Vagina (tissue), 2 donors: ENCODE data around the gene ZC2HC1B. TPM values are rescaled to one million over a fixed set of nuclear protein-coding genes. Genes with fewer than 3 reads are reported as not detected.

Experiments used
- DNase-seq, 2 donors: peaks; one replicate each; pipeline ENCODE4 v3.0.0-alpha.2; 2017; ENCODE audit errors: extremely low spot score in 2 of 2
- H3K27ac ChIP-seq: fragments of 200-600 bp; sonication (generic); one replicate; pipeline ENCODE4 v1.5.1; 2019
- H3K27me3 ChIP-seq: fragments of 200-600 bp; sonication (generic); one replicate; pipeline ENCODE4 v1.5.1; 2019
- H3K36me3 ChIP-seq, 2 donors: fragments of 200-600 bp; sonication (generic); one replicate each; pipeline ENCODE4 v1.5.1; 2017 to 2019
- H3K4me1 ChIP-seq: fragments of 200-600 bp; sonication (generic); one replicate; pipeline ENCODE4 v1.5.1; 2019
- H3K4me3 ChIP-seq, 2 donors: fragments of 200-600 bp; sonication (generic); 1 replicate in 1 of 2; 2 replicates in 1 of 2; pipeline ENCODE4 v1.5.1; 2016 to 2019
- H3K9me3 ChIP-seq: fragments of 200-600 bp; sonication (generic); one replicate; pipeline ENCODE4 v1.5.1; 2019
- CTCF ChIP-seq, 3 experiments: fragments of 450-650 bp in 2 of 3; fragments of 200-600 bp in 1 of 3; sonication (generic) in 1 of 3; IDR thresholded peaks; one replicate each; pipeline ENCODE4 v1.5.1; 2017 to 2019; ENCODE audit warnings: antibody characterized with exemption in 3 of 3, mild to moderate bottlenecking in 2 of 3, moderate library complexity in 2 of 3
- POLR2A ChIP-seq, 2 donors: fragments of 450-650 bp; IDR thresholded peaks; one replicate each; pipeline ENCODE4 v1.6.1; 2017; ENCODE audit warnings: antibody characterized with exemption in 2 of 2, mild to moderate bottlenecking in 2 of 2, moderate library complexity in 2 of 2
- POLR2AphosphoS5 ChIP-seq, 2 donors: sonication (generic); formaldehyde crosslinking; IDR thresholded peaks; one replicate each; pipeline ENCODE4 v1.9.0; 2017; ENCODE audit warnings: antibody characterized with exemption in 2 of 2, mild to moderate bottlenecking in 2 of 2, low read depth in 1 of 2; ENCODE audit not compliant: insufficient read depth in 1 of 2
- intact Hi-C: fragments of 100-400 bp; cut with DNase I; formaldehyde crosslinking; loops from one replicate; pipeline ENCODE4 v1.15.1; 2023
- total RNA-seq: library from RNA; depleted of rRNA; stranded (reverse); fragments of >200 nt; gene quantifications from one replicate; pipeline ENCODE4 v1.2.3, GENCODE V29; 2016

Gene ZC2HC1B
- total RNA-seq, 1 donor from 2014 or later = not detected

GRCh38 chr6:143884216-143884900 is 20.1 kb downstream of the ZC2HC1B start:
- Histone ChIP-seq H3K4me3 (no peak overlapping the region), H3K36me3 (no peaks in the 10 kb centered on the region), H3K4me1 (no peaks in the 10 kb centered on the region), H3K27me3 (no peaks in the 10 kb centered on the region), H3K27ac (no peak overlapping the region), H3K9me3 (no peaks in the 10 kb centered on the region)
- no peak for TF ChIP-seq CTCF (IDR thresholded peaks at IDR 0.05)
- TF ChIP-seq POLR2AphosphoS5 (IDR thresholded peaks at IDR 0.05; ENCODE audit: insufficient read depth in 1 of 2, low read depth in 1 of 2) = no peak
- DNase-seq = no peak
- intact Hi-C loops = no loop called here

DNA sequence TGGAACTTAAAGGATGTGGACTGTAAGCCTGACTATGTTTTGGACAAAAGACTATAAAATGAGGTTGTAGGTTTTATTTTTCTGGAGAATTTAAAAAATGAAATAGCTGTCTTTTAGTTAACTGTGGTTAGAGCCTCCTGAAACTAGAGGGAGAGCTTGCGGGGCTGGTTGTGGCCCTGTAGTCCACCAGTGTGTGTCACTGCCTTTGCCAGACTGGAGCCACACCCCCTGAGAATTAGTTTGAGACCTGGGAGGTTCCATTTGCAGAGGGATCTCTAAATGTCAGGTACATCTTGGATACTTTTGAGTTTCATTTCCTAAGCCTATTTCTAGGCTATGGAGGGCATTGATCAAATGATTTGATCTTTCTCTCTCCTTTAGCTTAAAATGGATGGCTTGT is 20.8 kb downstream of the ZC2HC1B start:
- intact Hi-C loops = no loop called here
- DNase-seq = no peak
- H3K27me3 ChIP-seq = no peaks in the 10 kb centered on the region
- TF ChIP-seq CTCF (IDR thresholded peaks at IDR 0.05) (no peak), POLR2A (IDR thresholded peaks at IDR 0.05) (no peak), POLR2AphosphoS5 (IDR thresholded peaks at IDR 0.05; ENCODE audit: insufficient read depth in 1 of 2, low read depth in 1 of 2) (no peak)
- H3K4me1 ChIP-seq = no peaks in the 10 kb centered on the region
- no peak overlapping the region for H3K27ac ChIP-seq
- H3K36me3 ChIP-seq = no peaks in the 10 kb centered on the region
- no peak overlapping the region for H3K4me3 ChIP-seq
- no peaks in the 10 kb centered on the region for H3K9me3 ChIP-seq

DNA sequence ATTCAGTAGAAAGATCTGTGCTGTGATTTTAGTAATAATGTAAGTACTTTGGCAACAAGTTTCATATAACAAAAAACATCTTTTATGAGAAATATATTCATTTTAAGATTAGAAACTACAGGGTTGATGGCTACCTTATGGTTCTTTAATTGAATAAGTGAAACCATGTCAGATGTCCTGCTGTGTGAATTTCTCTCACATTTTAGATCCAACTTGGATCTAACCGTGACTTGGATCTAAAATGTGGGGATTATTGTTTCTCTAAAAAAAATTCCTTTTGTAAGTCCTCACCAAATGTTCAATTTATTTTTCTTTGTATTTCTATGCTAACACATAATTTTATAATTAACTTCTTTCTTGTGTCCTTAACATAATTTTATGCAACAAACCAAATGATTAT is 30.4 kb downstream of the ZC2HC1B start:
- Histone ChIP-seq H3K4me1 (no peaks in the 10 kb centered on the region), H3K4me3 (no peak overlapping the region), H3K36me3 (no peaks in the 10 kb centered on the region), H3K27ac (no peak overlapping the region), H3K27me3 (no peaks in the 10 kb centered on the region), H3K9me3 (no peaks in the 10 kb centered on the region)
- intact Hi-C loops = no loop called here
- TF ChIP-seq POLR2A (IDR thresholded peaks at IDR 0.05) = no peak
- no peak for TF ChIP-seq CTCF (IDR thresholded peaks at IDR 0.05)
- no peak for TF ChIP-seq POLR2AphosphoS5 (IDR thresholded peaks at IDR 0.05; ENCODE audit: insufficient read depth in 1 of 2, low read depth in 1 of 2)
- no peak for DNase-seq

DNA sequence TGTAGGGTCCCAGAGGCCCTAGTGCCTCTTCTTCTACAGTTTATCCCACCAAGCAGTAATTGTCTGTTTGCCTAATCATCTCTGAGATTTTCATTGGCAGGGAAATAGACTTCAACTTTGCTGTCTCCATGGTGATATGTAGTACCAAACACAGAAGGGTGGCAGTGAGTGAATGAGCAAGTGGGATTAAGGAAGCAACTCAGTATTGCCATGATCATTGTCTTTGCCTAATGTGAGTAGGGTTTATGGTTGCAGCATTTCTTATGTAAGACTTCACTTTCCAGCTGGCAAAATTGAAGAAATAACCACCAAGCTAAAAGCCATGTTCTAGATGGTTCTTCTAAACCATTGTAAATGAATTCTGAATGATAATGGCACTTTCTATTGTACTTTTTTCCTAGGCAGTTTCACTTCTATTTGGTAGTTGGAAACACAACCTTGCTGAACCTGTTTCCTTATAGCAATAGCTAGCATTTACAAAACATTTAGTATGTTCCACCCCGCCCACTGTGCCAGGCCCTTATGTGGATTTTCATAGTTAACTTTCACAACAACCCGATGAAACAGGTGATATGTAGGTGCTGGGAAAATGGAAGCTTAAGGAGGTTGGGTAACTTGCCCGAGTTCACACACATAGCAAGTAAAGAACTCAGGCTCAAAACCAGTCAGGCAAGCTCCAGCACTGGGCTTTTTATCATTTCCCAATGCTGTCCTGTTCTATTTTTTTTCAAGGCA is 32.0 kb downstream of the ZC2HC1B start:
- H3K4me1 ChIP-seq = no peaks in the 10 kb centered on the region
- H3K9me3 ChIP-seq = no peaks in the 10 kb centered on the region
- DNase-seq = no peak
- H3K4me3 ChIP-seq = no peak overlapping the region
- no peak for TF ChIP-seq POLR2A (IDR thresholded peaks at IDR 0.05)
- peak in 1 of 2 donors; percentile 44 for TF ChIP-seq POLR2AphosphoS5 (IDR thresholded peaks at IDR 0.05; ENCODE audit: insufficient read depth in 1 of 2, low read depth in 1 of 2)
- TF ChIP-seq CTCF (IDR thresholded peaks at IDR 0.05) = no peak
- H3K36me3 ChIP-seq = no peaks in the 10 kb centered on the region
- intact Hi-C loops = no loop called here
- no peak overlapping the region for H3K27ac ChIP-seq
- H3K27me3 ChIP-seq = no peaks in the 10 kb centered on the region

GRCh38 chr6:143900358-143900757 is 36.1 kb downstream of the ZC2HC1B start:
- no peak overlapping the region for H3K27ac ChIP-seq
- no peaks in the 10 kb centered on the region for H3K36me3 ChIP-seq
- intact Hi-C loops = no loop called here
- H3K4me3 ChIP-seq = no peak overlapping the region
- H3K9me3 ChIP-seq = no peaks in the 10 kb centered on the region
- no peaks in the 10 kb centered on the region for H3K27me3 ChIP-seq
- peaks cover 10% of the 10 kb centered on the region for H3K4me1 ChIP-seq
- no peak for TF ChIP-seq POLR2AphosphoS5 (IDR thresholded peaks at IDR 0.05; ENCODE audit: insufficient read depth in 1 of 2, low read depth in 1 of 2)
- TF ChIP-seq CTCF (IDR thresholded peaks at IDR 0.05) = no peak
- TF ChIP-seq POLR2A (IDR thresholded peaks at IDR 0.05) = no peak
- DNase-seq = no peak
